ENCODE results near the gene TBXA2R. TPM values are rescaled to one million over a fixed set of nuclear protein-coding genes. Genes with fewer than 3 reads are reported as not detected.

TBXA2R gene
- total RNA-seq, 1 donor, result 1.8 TPM

- H3K4me1 ChIP-seq (ENCODE audit: insufficient read depth, low read length), result no peaks in the 10 kb centered on the region
- no peaks in the 10 kb centered on the region for H3K27me3 ChIP-seq (ENCODE audit: insufficient read depth, low read length)
Observed at GRCh38 chr19:3644351-3645066, 37.8 kb upstream of the TBXA2R start.

GRCh38 chr19:3643674-3644313, 37.1 kb upstream of the TBXA2R start:
- H3K9me3 ChIP-seq (ENCODE audit: low read depth, low read length), result no peaks in the 10 kb centered on the region
- H3K4me3 ChIP-seq (ENCODE audit: low read length), result no peak overlapping the region
- no peaks in the 10 kb centered on the region for H3K27me3 ChIP-seq (ENCODE audit: insufficient read depth, low read length)
- no peaks in the 10 kb centered on the region for H3K4me1 ChIP-seq (ENCODE audit: insufficient read depth, low read length)

More at GRCh38 chr19:3644351-3645066, 37.8 kb upstream of the TBXA2R start:
- no peak overlapping the region for H3K4me3 ChIP-seq (ENCODE audit: low read length)
- no peaks in the 10 kb centered on the region for H3K9me3 ChIP-seq (ENCODE audit: low read depth, low read length)

GRCh38 chr19:3642987-3643673, 36.5 kb upstream of the TBXA2R start:
- Histone ChIP-seq H3K4me3 (ENCODE audit: low read length) (no peak overlapping the region), H3K4me1 (ENCODE audit: insufficient read depth, low read length) (no peaks in the 10 kb centered on the region), H3K27me3 (ENCODE audit: insufficient read depth, low read length) (no peaks in the 10 kb centered on the region), H3K9me3 (ENCODE audit: low read depth, low read length) (no peaks in the 10 kb centered on the region)

GRCh38 chr19:3642296-3642695, 35.6 kb upstream of the TBXA2R start:
- Histone ChIP-seq H3K4me1 (ENCODE audit: insufficient read depth, low read length) (no peaks in the 10 kb centered on the region), H3K4me3 (ENCODE audit: low read length) (no peak overlapping the region), H3K9me3 (ENCODE audit: low read depth, low read length) (no peaks in the 10 kb centered on the region), H3K27me3 (ENCODE audit: insufficient read depth, low read length) (no peaks in the 10 kb centered on the region)

GRCh38 chr19:3641515-3642269, 35.0 kb upstream of the TBXA2R start:
- Histone ChIP-seq H3K27me3 (ENCODE audit: insufficient read depth, low read length) (no peaks in the 10 kb centered on the region), H3K4me1 (ENCODE audit: insufficient read depth, low read length) (no peaks in the 10 kb centered on the region), H3K9me3 (ENCODE audit: low read depth, low read length) (no peaks in the 10 kb centered on the region), H3K4me3 (ENCODE audit: low read length) (no peak overlapping the region)

GRCh38 chr19:3639479-3639878, 32.8 kb upstream of the TBXA2R start:
- Histone ChIP-seq H3K4me1 (ENCODE audit: insufficient read depth, low read length) (no peaks in the 10 kb centered on the region), H3K9me3 (ENCODE audit: low read depth, low read length) (no peaks in the 10 kb centered on the region), H3K4me3 (ENCODE audit: low read length) (no peak overlapping the region), H3K27me3 (ENCODE audit: insufficient read depth, low read length) (no peaks in the 10 kb centered on the region)

GRCh38 chr19:3638208-3639193, 31.8 kb upstream of the TBXA2R start:
- Histone ChIP-seq H3K9me3 (ENCODE audit: low read depth, low read length) (no peaks in the 10 kb centered on the region), H3K27me3 (ENCODE audit: insufficient read depth, low read length) (no peaks in the 10 kb centered on the region), H3K4me3 (ENCODE audit: low read length) (no peak overlapping the region), H3K4me1 (ENCODE audit: insufficient read depth, low read length) (no peaks in the 10 kb centered on the region)

- Histone ChIP-seq H3K4me1 (ENCODE audit: insufficient read depth, low read length) (no peaks in the 10 kb centered on the region), H3K4me3 (ENCODE audit: low read length) (no peak overlapping the region), H3K9me3 (ENCODE audit: low read depth, low read length) (no peaks in the 10 kb centered on the region), H3K27me3 (ENCODE audit: insufficient read depth, low read length) (no peaks in the 10 kb centered on the region)
Observed at GRCh38 chr19:3637621-3638020, 30.9 kb upstream of the TBXA2R start.

- Histone ChIP-seq H3K4me1 (ENCODE audit: insufficient read depth, low read length) (no peaks in the 10 kb centered on the region), H3K4me3 (ENCODE audit: low read length) (no peak overlapping the region), H3K27me3 (ENCODE audit: insufficient read depth, low read length) (no peaks in the 10 kb centered on the region), H3K9me3 (ENCODE audit: low read depth, low read length) (no peaks in the 10 kb centered on the region)
Observed at GRCh38 chr19:3636962-3637361, 30.3 kb upstream of the TBXA2R start.

- H3K4me1 ChIP-seq (ENCODE audit: insufficient read depth, low read length), result no peaks in the 10 kb centered on the region
- no peaks in the 10 kb centered on the region for H3K9me3 ChIP-seq (ENCODE audit: low read depth, low read length)
- H3K4me3 ChIP-seq (ENCODE audit: low read length), result no peak overlapping the region
- no peaks in the 10 kb centered on the region for H3K27me3 ChIP-seq (ENCODE audit: insufficient read depth, low read length)
Observed at GRCh38 chr19:3636506-3636905, 29.8 kb upstream of the TBXA2R start.

- H3K27me3 ChIP-seq (ENCODE audit: insufficient read depth, low read length), result no peaks in the 10 kb centered on the region
- no peak overlapping the region for H3K4me3 ChIP-seq (ENCODE audit: low read length)
- no peaks in the 10 kb centered on the region for H3K9me3 ChIP-seq (ENCODE audit: low read depth, low read length)
- H3K4me1 ChIP-seq (ENCODE audit: insufficient read depth, low read length), result no peaks in the 10 kb centered on the region
Observed at GRCh38 chr19:3634496-3635045, 27.9 kb upstream of the TBXA2R start.

- no peak overlapping the region for H3K4me3 ChIP-seq (ENCODE audit: low read length)
- H3K4me1 ChIP-seq (ENCODE audit: insufficient read depth, low read length), result no peaks in the 10 kb centered on the region
- no peaks in the 10 kb centered on the region for H3K9me3 ChIP-seq (ENCODE audit: low read depth, low read length)
- no peaks in the 10 kb centered on the region for H3K27me3 ChIP-seq (ENCODE audit: insufficient read depth, low read length)
Observed at GRCh38 chr19:3633559-3633988, 26.9 kb upstream of the TBXA2R start.

GRCh38 chr19:3632739-3633558, 26.3 kb upstream of the TBXA2R start:
- Histone ChIP-seq H3K4me3 (ENCODE audit: low read length) (no peak overlapping the region), H3K4me1 (ENCODE audit: insufficient read depth, low read length) (no peaks in the 10 kb centered on the region), H3K27me3 (ENCODE audit: insufficient read depth, low read length) (no peaks in the 10 kb centered on the region), H3K9me3 (ENCODE audit: low read depth, low read length) (no peaks in the 10 kb centered on the region)
